Activated B cell treated with CpG ODN at 0.5 μM for 24 hours (primary cell): ENCODE measurements around the gene C18orf54. TPM values are rescaled to one million over a fixed set of nuclear protein-coding genes. Genes with fewer than 3 reads are reported as not detected.

Source experiments
- ATAC-seq: fragments of 200-7000 bp; cut with Tn5 transposase; one replicate; pipeline ENCODE4 v1.10.0; 2021; ENCODE audit warnings: low read depth, mild to moderate bottlenecking, moderate library complexity
- CTCF ChIA-PET: fragments of 350-600 bp; sonication (Branson Sonifier 250); formaldehyde crosslinking; loops from one replicate; lab custom pipeline; 2021; ENCODE audit warnings: antibody characterized with exemption; lab: Charles Lee
- POLR2A ChIA-PET: fragments of 350-600 bp; sonication (Branson Sonifier 250); formaldehyde crosslinking; loops from one replicate; lab custom pipeline; 2021; ENCODE audit warnings: antibody characterized with exemption; lab: Charles Lee
- DNase-seq: peaks from one replicate; pipeline ENCODE4 v3.0.0; 2022
- H3K27ac Mint-ChIP-seq: one replicate; pipeline ENCODE4 v1.8.0; 2020; ENCODE audit warnings: mixed read lengths
- H3K27me3 Mint-ChIP-seq: one replicate; pipeline ENCODE4 v1.8.0; 2021; ENCODE audit warnings: mixed read lengths
- H3K36me3 Mint-ChIP-seq: one replicate; pipeline ENCODE4 v1.8.0; 2021; ENCODE audit warnings: low read depth, mixed read lengths
- H3K4me1 Mint-ChIP-seq: one replicate; pipeline ENCODE4 v1.8.0; 2021; ENCODE audit warnings: mixed read lengths
- H3K4me3 Mint-ChIP-seq: one replicate; pipeline ENCODE4 v1.8.0; 2020; ENCODE audit warnings: mild to moderate bottlenecking, mixed read lengths
- H3K9me3 Mint-ChIP-seq: one replicate; pipeline ENCODE4 v1.8.0; 2020; ENCODE audit warnings: mixed read lengths
- CTCF ChIP-seq: fragments of 200-600 bp; IDR thresholded peaks from one replicate; pipeline ENCODE4 v1.8.0; 2022; ENCODE audit warnings: antibody characterized with exemption, mild to moderate bottlenecking
- intact Hi-C: fragments of 100-400 bp; cut with micrococcal nuclease; formaldehyde crosslinking; loops from one replicate; pipeline ENCODE4 v1.15.1; 2024
- total RNA-seq: library from RNA; stranded (reverse); gene quantifications from 2 replicates; pipeline ENCODE4 v1.2.3, GENCODE V29; 2022

C18orf54 gene
- total RNA-seq, 1 donor from 2014 or later: 1.9 TPM

- CTCF ChIA-PET: no interaction called here
- ATAC-seq (no peak), DNase-seq (no peak)
- POLR2A ChIA-PET: no interaction called here
- Mint-ChIP-seq H3K27ac (no peak overlapping the region), H3K27me3 (peaks cover 6% of the 10 kb centered on the region), H3K9me3 (no peaks in the 10 kb centered on the region), H3K4me3 (no peak overlapping the region), H3K36me3 (no peaks in the 10 kb centered on the region), H3K4me1 (peaks cover 2% of the 10 kb centered on the region)
- no peak for TF ChIP-seq CTCF
- intact Hi-C loops: no loop called here
Measured at GRCh38 chr18:54327818-54328217, 29.9 kb upstream of the C18orf54 start.

GRCh38 chr18:54329787-54330186, 27.9 kb upstream of the C18orf54 start:
- no peak overlapping the region for H3K27ac Mint-ChIP-seq
- H3K4me3 Mint-ChIP-seq: no peak overlapping the region
- peaks cover 2% of the 10 kb centered on the region for H3K4me1 Mint-ChIP-seq
- ChIA-PET CTCF (interaction anchor here (2.2 kb wide), 1 partner anchor 107 kb away, joined by 11 read pairs; no protein-coding TSS in a partner anchor), POLR2A (no interaction called here)
- DNase-seq: no peak
- intact Hi-C loops: loop anchor here (2.0 kb wide), 1 partner anchor 107 kb away; no protein-coding TSS in a partner anchor
- H3K27me3 Mint-ChIP-seq: peaks cover 6% of the 10 kb centered on the region
- H3K36me3 Mint-ChIP-seq: no peaks in the 10 kb centered on the region
- TF ChIP-seq CTCF: no peak
- H3K9me3 Mint-ChIP-seq: no peaks in the 10 kb centered on the region
- no peak for ATAC-seq

- intact Hi-C loops: loop anchor here (2.0 kb wide), 1 partner anchor 108 kb away; no protein-coding TSS in a partner anchor
- H3K36me3 Mint-ChIP-seq: no peaks in the 10 kb centered on the region
- CTCF ChIA-PET: interaction anchor here (0.7 to 2.2 kb wide), 3 partner anchors 26 to 108 kb away, joined by 3 to 11 read pairs (median 6); no protein-coding TSS in a partner anchor
- no peak for TF ChIP-seq CTCF
- no peaks in the 10 kb centered on the region for H3K9me3 Mint-ChIP-seq
- DNase-seq (no peak), ATAC-seq (no peak)
- no peak overlapping the region for H3K27ac Mint-ChIP-seq
- peaks cover 6% of the 10 kb centered on the region for H3K27me3 Mint-ChIP-seq
- peaks cover 2% of the 10 kb centered on the region for H3K4me1 Mint-ChIP-seq
- no peak overlapping the region for H3K4me3 Mint-ChIP-seq
- POLR2A ChIA-PET: no interaction called here
Measured at GRCh38 chr18:54330768-54331548, 26.7 kb upstream of the C18orf54 start.

GRCh38 chr18:54335638-54336173, 22.0 kb upstream of the C18orf54 start:
- peaks cover 2% of the 10 kb centered on the region for H3K4me1 Mint-ChIP-seq
- ChIA-PET CTCF (interaction anchor here (1.7 kb wide), 1 partner anchor 12 kb away, joined by 3 read pairs; no protein-coding TSS in a partner anchor), POLR2A (no interaction called here)
- ATAC-seq: no peak
- DNase-seq: no peak
- no peaks in the 10 kb centered on the region for H3K9me3 Mint-ChIP-seq
- no peak overlapping the region for H3K4me3 Mint-ChIP-seq
- no peaks in the 10 kb centered on the region for H3K36me3 Mint-ChIP-seq
- no peak for TF ChIP-seq CTCF
- no peak overlapping the region for H3K27ac Mint-ChIP-seq
- intact Hi-C loops: no loop called here
- H3K27me3 Mint-ChIP-seq: peaks cover 8% of the 10 kb centered on the region

- no peak overlapping the region for H3K4me3 Mint-ChIP-seq
- H3K36me3 Mint-ChIP-seq: no peaks in the 10 kb centered on the region
- no peak overlapping the region for H3K27ac Mint-ChIP-seq
- no peaks in the 10 kb centered on the region for H3K9me3 Mint-ChIP-seq
- ChIA-PET POLR2A (no interaction called here), CTCF (no interaction called here)
- H3K27me3 Mint-ChIP-seq: peaks cover 4% of the 10 kb centered on the region
- no peak for TF ChIP-seq CTCF
- ATAC-seq (no peak), DNase-seq (no peak)
- intact Hi-C loops: no loop called here
- H3K4me1 Mint-ChIP-seq: no peaks in the 10 kb centered on the region
Measured at GRCh38 chr18:54338230-54338629, 19.5 kb upstream of the C18orf54 start.
